GM08714 (cell line): ENCODE results near the gene KRTAP3-3.
"Not testable (repeated sequence)": the region's sequence is repeated elsewhere in the genome, so short reads cannot be mapped to it uniquely, and the experiment has no call there.

ENCODE experiments used
- H3K4me3 ChIP-seq: fragments of 200-500 bp; sonication (Bioruptor generic); 2 replicates; pipeline ENCODE4 v1.5.1; 2014; ENCODE audit warnings: mild to moderate bottlenecking, low read length, inconsistent platforms
- ZNF274 ChIP-seq: IDR thresholded peaks from 2 replicates; pipeline ENCODE4 v1.6.1; 2012; ENCODE audit warnings: mild to moderate bottlenecking, low read depth, low read length

KRTAP3-3 gene

GRCh38 chr17:40993839-40994238 is at the start of gene KRTAP3-3:
Gene KRTAP3-3, minus strand, starts transcription at chr17:40994164. Its CDS starts 67 bp downstream, at chr17:40994097.
- H3K4me3 ChIP-seq, result no peak within 1 kb of the TSS

GRCh38 chr17:41042953-41043352 is 49.0 kb upstream of the KRTAP3-3 start:
- H3K4me3 ChIP-seq, result no peak overlapping the region
- TF ChIP-seq ZNF274, result no peak

More at GRCh38 chr17:40993839-40994238, at the start of gene KRTAP3-3:
- TF ChIP-seq ZNF274, result no peak

- not testable (repeated sequence) for H3K4me3 ChIP-seq
These were observed 47.0 kb upstream of the KRTAP3-3 start, which contains the start of gene KRTAP1-1 for GRCh38 chr17:41040783-41041571. Gene KRTAP1-1, minus strand, starts transcription at chr17:41041450. Its CDS starts 53 bp downstream, at chr17:41041397.

GRCh38 chr17:41037853-41038350 is 43.9 kb upstream of the KRTAP3-3 start:
- no peak for TF ChIP-seq ZNF274
- H3K4me3 ChIP-seq, result no peak overlapping the region

- H3K4me3 ChIP-seq, result not testable (repeated sequence)
These were observed 40.5 kb upstream of the KRTAP3-3 start, which contains the start of gene KRTAP1-3 for GRCh38 chr17:41034346-41034935. Gene KRTAP1-3, minus strand, starts transcription at chr17:41034874. Its CDS starts 53 bp downstream, at chr17:41034821.

- no peak for TF ChIP-seq ZNF274
These were observed 35.8 kb upstream of the KRTAP3-3 start, which contains the start of gene KRTAP1-4 for GRCh38 chr17:41029633-41030245. Gene KRTAP1-4, minus strand, starts transcription at chr17:41030195. Its CDS starts 117 bp downstream, at chr17:41030078.

GRCh38 chr17:41026715-41027471 is 32.9 kb upstream of the KRTAP3-3 start, which contains the start of gene KRTAP1-5:
Gene KRTAP1-5, minus strand, starts transcription at chr17:41027208. Its CDS starts 53 bp downstream, at chr17:41027155.
- TF ChIP-seq ZNF274, result no peak
- no peak within 1 kb of the TSS for H3K4me3 ChIP-seq

More at GRCh38 chr17:41029633-41030245, 35.8 kb upstream of the KRTAP3-3 start, which contains the start of gene KRTAP1-4:
- H3K4me3 ChIP-seq, result no peak within 1 kb of the TSS

- no peak for TF ChIP-seq ZNF274
- no peak overlapping the region for H3K4me3 ChIP-seq
These were observed 30.7 kb upstream of the KRTAP3-3 start for GRCh38 chr17:41024697-41025096.

- no peak overlapping the region for H3K4me3 ChIP-seq
- TF ChIP-seq ZNF274, result no peak
These were observed 26.4 kb upstream of the KRTAP3-3 start for GRCh38 chr17:41020336-41020735.

GRCh38 chr17:41019415-41019814 is 25.5 kb upstream of the KRTAP3-3 start:
- TF ChIP-seq ZNF274, result no peak

GRCh38 chr17:41018541-41018940 is 24.6 kb upstream of the KRTAP3-3 start:
- no peak overlapping the region for H3K4me3 ChIP-seq
- TF ChIP-seq ZNF274, result no peak

More at GRCh38 chr17:41019415-41019814, 25.5 kb upstream of the KRTAP3-3 start:
- no peak overlapping the region for H3K4me3 ChIP-seq

- TF ChIP-seq ZNF274, result no peak
- no peak overlapping the region for H3K4me3 ChIP-seq
These were observed 22.7 kb upstream of the KRTAP3-3 start for GRCh38 chr17:41016578-41017215.

- no peak for TF ChIP-seq ZNF274
- no peak overlapping the region for H3K4me3 ChIP-seq
These were observed 21.5 kb upstream of the KRTAP3-3 start for GRCh38 chr17:41015454-41015853.
